Measurements from ENCODE around the gene PTGES.

DNA sequence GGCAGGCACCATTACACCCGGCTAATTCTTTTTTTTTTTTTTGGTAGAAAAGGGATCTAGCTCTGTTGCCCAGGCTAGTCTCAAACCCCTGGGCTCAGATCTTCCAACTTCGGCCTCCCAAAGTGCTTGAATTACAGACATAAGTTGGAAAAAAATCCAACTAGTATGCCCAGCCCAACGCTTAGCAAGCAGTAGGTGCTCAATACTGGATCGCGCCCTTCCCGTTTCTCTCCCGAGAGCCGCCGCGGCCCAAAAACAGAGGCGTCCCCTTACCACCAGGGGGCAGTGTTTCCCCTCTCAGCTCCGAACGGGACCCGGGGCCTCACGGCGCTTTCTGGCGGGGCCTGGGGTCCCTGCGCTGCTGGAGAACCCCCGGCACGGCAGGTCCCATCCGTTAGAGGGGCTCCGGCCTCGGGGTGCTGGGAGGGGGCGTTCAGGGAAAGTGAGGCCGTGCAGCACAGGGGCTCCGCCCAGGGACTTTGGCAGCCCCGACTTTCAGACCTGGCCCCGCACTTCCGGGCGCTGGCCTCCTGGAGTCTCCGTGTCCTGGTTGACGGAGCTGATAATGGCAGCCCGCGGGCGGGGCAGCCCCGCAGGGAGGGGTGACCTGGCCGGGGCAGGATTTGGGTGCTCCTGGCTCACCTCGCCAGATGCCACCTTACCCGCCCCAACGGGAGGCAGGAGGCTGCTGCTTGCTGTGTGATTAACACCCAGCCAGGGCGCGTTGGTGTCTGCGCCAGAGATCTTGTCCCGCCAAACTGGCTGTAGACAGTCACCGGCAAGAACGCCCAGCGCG, 15.2 kb downstream of the PTGES start:
- TF ChIP-seq EGR1 (IDR thresholded peaks at IDR 0.05), result no peak
- TF ChIP-seq, protein P1, sequence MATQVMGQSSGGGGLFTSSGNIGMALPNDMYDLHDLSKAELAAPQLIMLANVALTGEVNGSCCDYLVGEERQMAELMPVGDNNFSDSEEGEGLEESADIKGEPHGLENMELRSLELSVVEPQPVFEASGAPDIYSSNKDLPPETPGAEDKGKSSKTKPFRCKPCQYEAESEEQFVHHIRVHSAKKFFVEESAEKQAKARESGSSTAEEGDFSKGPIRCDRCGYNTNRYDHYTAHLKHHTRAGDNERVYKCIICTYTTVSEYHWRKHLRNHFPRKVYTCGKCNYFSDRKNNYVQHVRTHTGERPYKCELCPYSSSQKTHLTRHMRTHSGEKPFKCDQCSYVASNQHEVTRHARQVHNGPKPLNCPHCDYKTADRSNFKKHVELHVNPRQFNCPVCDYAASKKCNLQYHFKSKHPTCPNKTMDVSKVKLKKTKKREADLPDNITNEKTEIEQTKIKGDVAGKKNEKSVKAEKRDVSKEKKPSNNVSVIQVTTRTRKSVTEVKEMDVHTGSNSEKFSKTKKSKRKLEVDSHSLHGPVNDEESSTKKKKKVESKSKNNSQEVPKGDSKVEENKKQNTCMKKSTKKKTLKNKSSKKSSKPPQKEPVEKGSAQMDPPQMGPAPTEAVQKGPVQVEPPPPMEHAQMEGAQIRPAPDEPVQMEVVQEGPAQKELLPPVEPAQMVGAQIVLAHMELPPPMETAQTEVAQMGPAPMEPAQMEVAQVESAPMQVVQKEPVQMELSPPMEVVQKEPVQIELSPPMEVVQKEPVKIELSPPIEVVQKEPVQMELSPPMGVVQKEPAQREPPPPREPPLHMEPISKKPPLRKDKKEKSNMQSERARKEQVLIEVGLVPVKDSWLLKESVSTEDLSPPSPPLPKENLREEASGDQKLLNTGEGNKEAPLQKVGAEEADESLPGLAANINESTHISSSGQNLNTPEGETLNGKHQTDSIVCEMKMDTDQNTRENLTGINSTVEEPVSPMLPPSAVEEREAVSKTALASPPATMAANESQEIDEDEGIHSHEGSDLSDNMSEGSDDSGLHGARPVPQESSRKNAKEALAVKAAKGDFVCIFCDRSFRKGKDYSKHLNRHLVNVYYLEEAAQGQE (IDR thresholded peaks at IDR 0.05; ENCODE audit: low read depth), result no peak
- no peak for TF ChIP-seq CEBPB (IDR thresholded peaks at IDR 0.05)
- peak; percentile 38; the same call in 1 of the 2 replicates for TF ChIP-seq TCF12 (IDR thresholded peaks at IDR 0.05; ENCODE audit: low read depth)
- TF ChIP-seq, protein P2, sequence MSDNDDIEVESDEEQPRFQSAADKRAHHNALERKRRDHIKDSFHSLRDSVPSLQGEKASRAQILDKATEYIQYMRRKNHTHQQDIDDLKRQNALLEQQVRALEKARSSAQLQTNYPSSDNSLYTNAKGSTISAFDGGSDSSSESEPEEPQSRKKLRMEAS (IDR thresholded peaks at IDR 0.05), result no peak
- no peak for TF ChIP-seq FOXM1 (IDR thresholded peaks at IDR 0.05; ENCODE audit: borderline replicate concordance, low read depth)
- TF ChIP-seq, protein P3, sequence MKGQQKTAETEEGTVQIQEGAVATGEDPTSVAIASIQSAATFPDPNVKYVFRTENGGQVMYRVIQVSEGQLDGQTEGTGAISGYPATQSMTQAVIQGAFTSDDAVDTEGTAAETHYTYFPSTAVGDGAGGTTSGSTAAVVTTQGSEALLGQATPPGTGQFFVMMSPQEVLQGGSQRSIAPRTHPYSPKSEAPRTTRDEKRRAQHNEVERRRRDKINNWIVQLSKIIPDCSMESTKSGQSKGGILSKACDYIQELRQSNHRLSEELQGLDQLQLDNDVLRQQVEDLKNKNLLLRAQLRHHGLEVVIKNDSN (IDR thresholded peaks at IDR 0.05), result no peak
- no peak for TF ChIP-seq EP300 (IDR thresholded peaks at IDR 0.05; ENCODE audit: borderline replicate concordance)
- TF ChIP-seq TEAD4 (IDR thresholded peaks at IDR 0.05), result no peak
- peak; percentile 66; the same call in 1 of the 2 replicates for TF ChIP-seq YY1 (IDR thresholded peaks at IDR 0.05; ENCODE audit: low read depth)
- TF ChIP-seq TAF1 (IDR thresholded peaks at IDR 0.05; ENCODE audit: low read depth), result no peak; the same call in 1 of the 2 replicates
- TF ChIP-seq RAD21 (IDR thresholded peaks at IDR 0.05; ENCODE audit: low read depth), result peak; percentile 83
- no peak for TF ChIP-seq CREB1 (IDR thresholded peaks at IDR 0.05; ENCODE audit: low read depth)

Measured in Ishikawa (cell line).